Large intestine (tissue), 12 donors: ENCODE measurements around the gene GRPEL1. TPM values are rescaled to one million over a fixed set of nuclear protein-coding genes. Genes with fewer than 3 reads are reported as not detected.
A peak's percentile ranks its signal among the peaks of the same experiment; 100 is the strongest.

Experiments
- DNase-seq, 2 donors: peaks; one replicate each; pipeline versions ENCODE4 v3.0.0 to v3.0.0-alpha.2; 2013
- H3K27ac ChIP-seq: one replicate; pipeline ENCODE4 v1.5.1; 2013; ENCODE audit warnings: low read length
- H3K27me3 ChIP-seq: 2 replicates; pipeline ENCODE4 v1.6.1; 2013; ENCODE audit warnings: low read length; ENCODE audit not compliant: control insufficient read depth, insufficient read depth
- H3K36me3 ChIP-seq: 2 replicates; pipeline ENCODE4 v1.6.1; 2013; ENCODE audit warnings: low read length; ENCODE audit not compliant: control insufficient read depth, insufficient read depth
- H3K4me1 ChIP-seq: one replicate; pipeline ENCODE4 v1.6.1; 2013; ENCODE audit warnings: low read length; ENCODE audit not compliant: control insufficient read depth, insufficient read depth
- H3K4me3 ChIP-seq: one replicate; pipeline ENCODE4 v1.5.1; 2013; ENCODE audit warnings: low read length
- H3K9me3 ChIP-seq: one replicate; pipeline ENCODE4 v1.6.1; 2013; ENCODE audit warnings: mild to moderate bottlenecking, low read depth, low read length, moderate library complexity; ENCODE audit not compliant: control insufficient read depth
- WGBS: methylation state at CpG from one replicate; pipeline ENCODE4 v1.1.5; 2013; ENCODE audit warnings: low lambda C conversion rate; ENCODE audit not compliant: insufficient coverage; 5-methylcytosine and 5-hydroxymethylcytosine counted together
- long read RNA-seq, 11 donors: transcript quantifications; one replicate each; lab custom pipeline, GENCODE V29; 2026
- polyA plus RNA-seq: library from polyadenylated mRNA; unstranded; fragments of 120-200 nt; gene quantifications from one replicate; pipeline ENCODE4 v1.2.1, GENCODE V29; 2013

Gene GRPEL1
- 31.3 TPM for polyA plus RNA-seq
- long read RNA-seq, donor 1, transcript GRPEL1-201 (4 exons, 2,775 nt) = major isoform, 12 of 12 reads
- long read RNA-seq, donor 1, partial matches to known transcripts = 0 of 12 reads
- long read RNA-seq, donor 1, other reads (novel, unspliced or antisense) = 0 of 12 reads
- long read RNA-seq, donor 2, transcript GRPEL1-201 (4 exons, 2,775 nt) = major isoform, 32 of 32 reads
- long read RNA-seq, donor 2, partial matches to known transcripts = 0 of 32 reads
- long read RNA-seq, donor 2, other reads (novel, unspliced or antisense) = 0 of 32 reads
- long read RNA-seq, donor 3 = 0 reads
- long read RNA-seq, donor 4, transcript GRPEL1-201 (4 exons, 2,775 nt) = major isoform, 5 of 5 reads
- long read RNA-seq, donor 4, partial matches to known transcripts = 0 of 5 reads
- long read RNA-seq, donor 4, other reads (novel, unspliced or antisense) = 0 of 5 reads
- long read RNA-seq, donor 5, transcript GRPEL1-201 (4 exons, 2,775 nt) = major isoform, 9 of 9 reads
- long read RNA-seq, donor 5, partial matches to known transcripts = 0 of 9 reads
- long read RNA-seq, donor 5, other reads (novel, unspliced or antisense) = 0 of 9 reads
- long read RNA-seq, donor 6, transcript GRPEL1-201 (4 exons, 2,775 nt) = major isoform, 26 of 27 reads
- long read RNA-seq, donor 6, partial matches to known transcripts = 0 of 27 reads
- long read RNA-seq, donor 6, other reads (novel, unspliced or antisense) = 0 of 27 reads
- long read RNA-seq, donor 7, partial matches to known transcripts = 0 of 3 reads
- long read RNA-seq, donor 7, other reads (novel, unspliced or antisense) = 0 of 3 reads
- long read RNA-seq, donor 8, transcript GRPEL1-201 (4 exons, 2,775 nt) = major isoform, 27 of 28 reads
- long read RNA-seq, donor 8, partial matches to known transcripts = 0 of 28 reads
- long read RNA-seq, donor 8, other reads (novel, unspliced or antisense) = 0 of 28 reads
- long read RNA-seq, donor 9, transcript GRPEL1-201 (4 exons, 2,775 nt) = major isoform, 24 of 26 reads
- long read RNA-seq, donor 9, partial matches to known transcripts = 0 of 26 reads
- long read RNA-seq, donor 9, other reads (novel, unspliced or antisense) = 0 of 26 reads
- long read RNA-seq, donor 10, transcript GRPEL1-201 (4 exons, 2,775 nt) = major isoform, 16 of 19 reads
- long read RNA-seq, donor 10, partial matches to known transcripts = 0 of 19 reads
- long read RNA-seq, donor 10, other reads (novel, unspliced or antisense) = 0 of 19 reads
- long read RNA-seq, donor 11, transcript GRPEL1-201 (4 exons, 2,775 nt) = major isoform, 15 of 17 reads
- long read RNA-seq, donor 11, partial matches to known transcripts = 0 of 17 reads
- long read RNA-seq, donor 11, other reads (novel, unspliced or antisense) = 0 of 17 reads

- H3K36me3 ChIP-seq = peaks cover 21% of the 10 kb centered on the region
- peak within 1 kb of the TSS; percentile 89 for H3K4me3 ChIP-seq
- peak; percentile 99 for DNase-seq
- H3K27ac ChIP-seq = peak within 1 kb of the TSS; percentile 90
- no CpG with 5 or more reads among the region's 81 CpGs for WGBS
- H3K9me3 ChIP-seq = no peaks in the 10 kb centered on the region
- H3K4me1 ChIP-seq = peaks cover 11% of the 10 kb centered on the region
- no peaks in the 10 kb centered on the region for H3K27me3 ChIP-seq
Measured at GRCh38 chr4:7067452-7068278, at the start of gene GRPEL1. Gene GRPEL1, minus strand, starts transcription at chr4:7068064. Its CDS starts 32 bp downstream, at chr4:7068032.

- Histone ChIP-seq H3K4me3 (no peak overlapping the region), H3K4me1 (no peaks in the 10 kb centered on the region), H3K27ac (no peak overlapping the region), H3K9me3 (no peaks in the 10 kb centered on the region), H3K36me3 (no peaks in the 10 kb centered on the region), H3K27me3 (no peaks in the 10 kb centered on the region)
- WGBS = no CpG with 5 or more reads among the region's 6 CpGs
- DNase-seq = no peak
Measured at GRCh38 chr4:7116705-7117104, 48.8 kb upstream of the GRPEL1 start.

GRCh38 chr4:7115557-7116340, 47.9 kb upstream of the GRPEL1 start:
- H3K36me3 ChIP-seq = no peaks in the 10 kb centered on the region
- no CpG with 5 or more reads among the region's 22 CpGs for WGBS
- H3K4me1 ChIP-seq = no peaks in the 10 kb centered on the region
- H3K4me3 ChIP-seq = no peak overlapping the region
- no peak overlapping the region for H3K27ac ChIP-seq
- no peaks in the 10 kb centered on the region for H3K9me3 ChIP-seq
- DNase-seq = no peak
- no peaks in the 10 kb centered on the region for H3K27me3 ChIP-seq

GRCh38 chr4:7112656-7113055, 44.8 kb upstream of the GRPEL1 start:
- no peak overlapping the region for H3K27ac ChIP-seq
- no peaks in the 10 kb centered on the region for H3K36me3 ChIP-seq
- H3K4me3 ChIP-seq = no peak overlapping the region
- no peaks in the 10 kb centered on the region for H3K4me1 ChIP-seq
- no peaks in the 10 kb centered on the region for H3K27me3 ChIP-seq
- H3K9me3 ChIP-seq = peaks cover 3% of the 10 kb centered on the region
- WGBS = no CpG with 5 or more reads among the region's 9 CpGs
- DNase-seq = no peak

GRCh38 chr4:7111441-7111840, 43.6 kb upstream of the GRPEL1 start:
- Histone ChIP-seq H3K4me3 (no peak overlapping the region), H3K9me3 (peaks cover 3% of the 10 kb centered on the region), H3K27me3 (no peaks in the 10 kb centered on the region), H3K36me3 (no peaks in the 10 kb centered on the region), H3K27ac (no peak overlapping the region), H3K4me1 (no peaks in the 10 kb centered on the region)
- no CpG with 5 or more reads among the region's 8 CpGs for WGBS
- DNase-seq = no peak

GRCh38 chr4:7110546-7110945, 42.7 kb upstream of the GRPEL1 start:
- DNase-seq = no peak

GRCh38 chr4:7109169-7109568, 41.3 kb upstream of the GRPEL1 start:
- Histone ChIP-seq H3K27ac (no peak overlapping the region), H3K9me3 (peaks cover 3% of the 10 kb centered on the region), H3K4me3 (no peak overlapping the region), H3K27me3 (no peaks in the 10 kb centered on the region), H3K36me3 (no peaks in the 10 kb centered on the region), H3K4me1 (peaks cover 12% of the 10 kb centered on the region)
- WGBS = no CpG with 5 or more reads among the region's 4 CpGs
- DNase-seq = no peak

More at GRCh38 chr4:7110546-7110945, 42.7 kb upstream of the GRPEL1 start:
- H3K36me3 ChIP-seq = no peaks in the 10 kb centered on the region
- H3K4me1 ChIP-seq = no peaks in the 10 kb centered on the region
- no peak overlapping the region for H3K4me3 ChIP-seq
- no peak overlapping the region for H3K27ac ChIP-seq
- no peaks in the 10 kb centered on the region for H3K27me3 ChIP-seq
- WGBS = no CpG with 5 or more reads among the region's 4 CpGs
- peaks cover 3% of the 10 kb centered on the region for H3K9me3 ChIP-seq

- no peaks in the 10 kb centered on the region for H3K27me3 ChIP-seq
- peaks cover 3% of the 10 kb centered on the region for H3K9me3 ChIP-seq
- H3K36me3 ChIP-seq = no peaks in the 10 kb centered on the region
- H3K27ac ChIP-seq = no peak overlapping the region
- no peak for DNase-seq
- H3K4me1 ChIP-seq = peaks cover 16% of the 10 kb centered on the region
- no CpG with 5 or more reads among the region's 6 CpGs for WGBS
- H3K4me3 ChIP-seq = no peak overlapping the region
Measured at GRCh38 chr4:7108660-7109059, 40.8 kb upstream of the GRPEL1 start.

- H3K27ac ChIP-seq = no peak overlapping the region
- H3K9me3 ChIP-seq = peaks cover 3% of the 10 kb centered on the region
- no peaks in the 10 kb centered on the region for H3K36me3 ChIP-seq
- no peaks in the 10 kb centered on the region for H3K27me3 ChIP-seq
- DNase-seq = no peak
- no CpG with 5 or more reads among the region's 23 CpGs for WGBS
- H3K4me3 ChIP-seq = no peak overlapping the region
- peaks cover 16% of the 10 kb centered on the region for H3K4me1 ChIP-seq
Measured at GRCh38 chr4:7108046-7108625, 40.3 kb upstream of the GRPEL1 start.
